Trophoblast cell (in vitro differentiated cells and primary cell): ENCODE data around the gene RHOG.
A peak's percentile ranks its signal among the peaks of the same experiment; 100 is the strongest.

Experiments
- DNase-seq, 2 donors: peaks; one replicate each; pipeline ENCODE4 v3.0.0-alpha.2; 2016
- H2AFZ ChIP-seq: 2 replicates; pipeline ENCODE4 v1.6.1; 2013; ENCODE audit warnings: low read length, moderate library complexity, mild to moderate bottlenecking; ENCODE audit not compliant: insufficient read depth, poor library complexity
- H2AK5ac ChIP-seq: 2 replicates; pipeline ENCODE4 v1.6.1; 2013; ENCODE audit warnings: mild to moderate bottlenecking, low read length
- H2BK120ac ChIP-seq: 2 replicates; pipeline ENCODE4 v1.6.1; 2013; ENCODE audit warnings: low read length, mild to moderate bottlenecking, moderate library complexity; ENCODE audit not compliant: insufficient read depth, poor library complexity
- H2BK12ac ChIP-seq: 2 replicates; pipeline ENCODE4 v1.6.1; 2013; ENCODE audit warnings: mild to moderate bottlenecking, low read length, moderate library complexity
- H2BK5ac ChIP-seq: 2 replicates; pipeline ENCODE4 v1.6.1; 2013; ENCODE audit warnings: low read length, low read depth, moderate library complexity, mild to moderate bottlenecking; ENCODE audit not compliant: poor library complexity
- H3K14ac ChIP-seq: 2 replicates; pipeline ENCODE4 v1.6.1; 2013; ENCODE audit warnings: mild to moderate bottlenecking, low read length
- H3K18ac ChIP-seq: 2 replicates; pipeline ENCODE4 v1.6.1; 2013; ENCODE audit warnings: mild to moderate bottlenecking, low read length
- H3K23ac ChIP-seq: 2 replicates; pipeline ENCODE4 v1.6.1; 2013; ENCODE audit warnings: low read length
- H3K27ac ChIP-seq: 2 replicates; pipeline ENCODE4 v1.5.1; 2013; ENCODE audit warnings: low read depth, mild to moderate bottlenecking, inconsistent platforms, low read length, moderate library complexity
- H3K27me3 ChIP-seq: 2 replicates; pipeline ENCODE4 v1.6.1; 2013; ENCODE audit warnings: inconsistent platforms, mild to moderate bottlenecking, low read length, moderate library complexity; ENCODE audit not compliant: insufficient read depth
- H3K36me3 ChIP-seq, 2 experiments: 1 replicate in 1 of 2; 2 replicates in 1 of 2; pipeline ENCODE4 v1.6.1; 2013; ENCODE audit warnings: low read length in 2 of 2, mild to moderate bottlenecking in 2 of 2, moderate library complexity in 1 of 2; ENCODE audit not compliant: insufficient read depth in 2 of 2, control insufficient read depth in 1 of 2
- H3K4ac ChIP-seq: 2 replicates; pipeline ENCODE4 v1.6.1; 2013; ENCODE audit warnings: low read depth, mild to moderate bottlenecking, low read length, moderate library complexity
- H3K4me1 ChIP-seq, 2 experiments: 1 replicate in 1 of 2; 2 replicates in 1 of 2; pipeline ENCODE4 v1.6.1; 2013; ENCODE audit warnings: low read length in 2 of 2, mild to moderate bottlenecking in 2 of 2, moderate library complexity in 1 of 2; ENCODE audit not compliant: insufficient read depth in 2 of 2, control insufficient read depth in 1 of 2
- H3K4me2 ChIP-seq: 2 replicates; pipeline ENCODE4 v1.6.1; 2013; ENCODE audit warnings: inconsistent platforms, mild to moderate bottlenecking, low read length, moderate library complexity
- H3K4me3 ChIP-seq: 2 replicates; pipeline ENCODE4 v1.5.1; 2013; ENCODE audit warnings: mild to moderate bottlenecking, low read depth, low read length, inconsistent platforms
- H3K79me1 ChIP-seq: one replicate; pipeline ENCODE4 v1.6.1; 2013; ENCODE audit warnings: low read length
- H3K79me2 ChIP-seq: 2 replicates; pipeline ENCODE4 v1.6.1; 2013; ENCODE audit warnings: low read length, mild to moderate bottlenecking; ENCODE audit not compliant: control insufficient read depth, insufficient read depth, poor library complexity
- H3K9ac ChIP-seq: 2 replicates; pipeline ENCODE4 v1.6.1; 2013; ENCODE audit warnings: mild to moderate bottlenecking, low read length
- H3K9me3 ChIP-seq: 2 replicates; pipeline ENCODE4 v1.6.1; 2013; ENCODE audit warnings: low read depth, mild to moderate bottlenecking, control low read depth, inconsistent platforms, low read length; ENCODE audit not compliant: insufficient read depth
- H4K12ac ChIP-seq: 2 replicates; pipeline ENCODE4 v1.6.1; 2013; ENCODE audit warnings: low read depth, mild to moderate bottlenecking, low read length, moderate library complexity
- H4K8ac ChIP-seq: 2 replicates; pipeline ENCODE4 v1.6.1; 2013; ENCODE audit warnings: low read depth, mild to moderate bottlenecking, low read length, moderate library complexity
- H4K91ac ChIP-seq: one replicate; pipeline ENCODE4 v1.6.1; 2013; ENCODE audit warnings: low read depth, mild to moderate bottlenecking, low read length, moderate library complexity
- WGBS: extraction: QIAGEN DNeasy Blood & Tissue Kit; methylation state at CpG from one replicate; pipeline ENCODE4 v1.1.7; 2013; ENCODE audit warnings: missing lambda C conversion rate; ENCODE audit not compliant: insufficient read length, insufficient coverage; ENCODE audit errors: extremely low coverage; 5-methylcytosine and 5-hydroxymethylcytosine counted together

Gene RHOG

DNA sequence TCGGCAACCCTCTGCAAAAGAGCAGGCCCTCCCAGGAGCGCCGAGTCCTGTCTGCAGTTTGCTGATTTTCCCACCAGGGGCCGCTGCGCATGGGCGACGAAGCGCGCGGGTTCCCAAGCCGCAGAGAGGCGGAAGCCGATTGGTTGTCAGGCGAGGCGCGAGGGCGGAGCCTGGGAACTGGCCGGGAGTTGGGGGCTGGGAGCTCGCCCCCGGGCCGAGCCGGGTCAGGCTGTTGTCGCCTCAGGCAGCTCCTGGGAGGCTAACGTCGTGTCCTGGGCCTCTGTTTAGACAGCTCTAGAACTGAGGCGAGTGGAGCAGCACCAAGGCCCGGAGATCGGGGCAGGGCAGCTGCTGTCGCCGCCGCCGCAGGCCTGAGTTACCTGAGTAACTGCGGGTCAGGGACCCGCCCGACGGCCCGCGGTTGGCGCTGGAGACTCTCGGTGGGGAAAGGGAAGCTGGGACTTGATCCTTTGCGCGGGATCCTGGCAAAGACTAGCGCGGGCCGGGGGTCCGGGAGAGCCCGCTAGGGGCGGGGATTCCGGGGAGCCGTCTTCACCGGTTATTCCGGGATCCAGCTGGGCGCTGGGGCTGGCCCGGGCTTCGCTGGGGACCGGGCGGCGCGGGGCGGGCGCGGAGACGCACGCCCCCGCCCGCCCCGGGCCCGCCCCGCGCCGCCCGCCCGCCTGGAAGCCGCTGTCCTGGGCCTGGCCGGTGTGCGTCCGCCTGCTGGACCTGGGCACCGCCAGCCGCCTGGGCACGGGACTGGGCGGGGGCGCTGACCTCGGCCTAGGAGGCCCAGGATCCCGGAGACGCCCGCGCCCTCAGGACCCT is 14.4 kb upstream of the RHOG start, which contains the start of gene STIM1:
Gene STIM1 (plus strand): TSS at position 688 of the 831 bp plus-strand sequence. CDS start 607 bp downstream, outside the sequence.
- Histone ChIP-seq H4K8ac (peak within 1 kb of the TSS; percentile 88), H2AK5ac (no peak within 1 kb of the TSS), H3K27me3 (no peaks in the 10 kb centered on the region), H4K91ac (peak within 1 kb of the TSS; percentile 84), H2AFZ (peak within 1 kb of the TSS; percentile 85), H3K4me3 (peak within 1 kb of the TSS; percentile 81), H3K36me3 (no peaks in the 10 kb centered on the region), H3K79me2 (peaks cover 8% of the 10 kb centered on the region), H2BK120ac (peak within 1 kb of the TSS; percentile 93), H2BK5ac (peak within 1 kb of the TSS; percentile 95), H3K18ac (peak within 1 kb of the TSS; percentile 78), H3K79me1 (peaks cover 8% of the 10 kb centered on the region), H3K9ac (peak within 1 kb of the TSS; percentile 77), H4K12ac (peak within 1 kb of the TSS; percentile 83), H3K4ac (peak within 1 kb of the TSS; percentile 53), H3K4me1 (peaks cover 9 to 16% of the 10 kb centered on the region in 2 experiments), H2BK12ac (peak within 1 kb of the TSS; percentile 54), H3K14ac (peak within 1 kb of the TSS; percentile 91), H3K9me3 (no peaks in the 10 kb centered on the region), H3K4me2 (peak within 1 kb of the TSS; percentile 94), H3K23ac (no peak within 1 kb of the TSS), H3K27ac (peak within 1 kb of the TSS; percentile 80)
- no CpG with 5 or more reads among the region's 87 CpGs for WGBS
- peak; percentile 95 to 99 for DNase-seq

DNA sequence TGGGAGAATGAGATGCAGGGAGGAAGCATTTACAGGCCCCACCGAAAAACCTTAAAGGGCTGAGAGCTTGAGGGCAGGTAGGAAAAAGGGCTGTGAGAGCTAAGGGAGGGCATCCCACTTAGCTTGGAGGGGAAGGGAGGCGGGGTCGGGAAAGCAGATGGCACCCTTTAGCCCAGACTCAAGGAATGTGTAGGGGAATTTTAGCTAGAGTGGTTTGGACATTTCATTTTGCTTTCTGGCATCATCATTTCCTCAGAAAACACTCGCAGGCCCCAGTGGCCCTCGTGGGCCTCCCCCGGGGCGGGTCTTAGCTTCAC is 13.9 kb upstream of the RHOG start:
- H2BK5ac ChIP-seq = no peak overlapping the region
- WGBS = no CpG with 5 or more reads among the region's 7 CpGs
- H2BK12ac ChIP-seq = no peak overlapping the region
- no peak overlapping the region for H3K9ac ChIP-seq
- H3K23ac ChIP-seq = no peak overlapping the region
- peaks cover 8% of the 10 kb centered on the region for H3K79me2 ChIP-seq
- no peak overlapping the region for H3K14ac ChIP-seq
- peak overlapping the region; percentile 50 for H2AFZ ChIP-seq
- no peak overlapping the region for H3K4ac ChIP-seq
- no peak overlapping the region for H3K27ac ChIP-seq
- H2AK5ac ChIP-seq = no peak overlapping the region
- H3K4me1 ChIP-seq = peaks cover 9 to 15% of the 10 kb centered on the region in 2 experiments
- peak overlapping the region; percentile 42 for H3K4me2 ChIP-seq
- no peak overlapping the region for H4K91ac ChIP-seq
- H4K8ac ChIP-seq = peak overlapping the region; percentile 51
- no peak overlapping the region for H2BK120ac ChIP-seq
- H3K18ac ChIP-seq = no peak overlapping the region
- H3K36me3 ChIP-seq = no peaks in the 10 kb centered on the region
- no peak overlapping the region for H3K4me3 ChIP-seq
- H4K12ac ChIP-seq = peak overlapping the region; percentile 34
- DNase-seq = no peak
- H3K9me3 ChIP-seq = no peaks in the 10 kb centered on the region
- H3K79me1 ChIP-seq = peaks cover 8% of the 10 kb centered on the region
- no peaks in the 10 kb centered on the region for H3K27me3 ChIP-seq

DNA sequence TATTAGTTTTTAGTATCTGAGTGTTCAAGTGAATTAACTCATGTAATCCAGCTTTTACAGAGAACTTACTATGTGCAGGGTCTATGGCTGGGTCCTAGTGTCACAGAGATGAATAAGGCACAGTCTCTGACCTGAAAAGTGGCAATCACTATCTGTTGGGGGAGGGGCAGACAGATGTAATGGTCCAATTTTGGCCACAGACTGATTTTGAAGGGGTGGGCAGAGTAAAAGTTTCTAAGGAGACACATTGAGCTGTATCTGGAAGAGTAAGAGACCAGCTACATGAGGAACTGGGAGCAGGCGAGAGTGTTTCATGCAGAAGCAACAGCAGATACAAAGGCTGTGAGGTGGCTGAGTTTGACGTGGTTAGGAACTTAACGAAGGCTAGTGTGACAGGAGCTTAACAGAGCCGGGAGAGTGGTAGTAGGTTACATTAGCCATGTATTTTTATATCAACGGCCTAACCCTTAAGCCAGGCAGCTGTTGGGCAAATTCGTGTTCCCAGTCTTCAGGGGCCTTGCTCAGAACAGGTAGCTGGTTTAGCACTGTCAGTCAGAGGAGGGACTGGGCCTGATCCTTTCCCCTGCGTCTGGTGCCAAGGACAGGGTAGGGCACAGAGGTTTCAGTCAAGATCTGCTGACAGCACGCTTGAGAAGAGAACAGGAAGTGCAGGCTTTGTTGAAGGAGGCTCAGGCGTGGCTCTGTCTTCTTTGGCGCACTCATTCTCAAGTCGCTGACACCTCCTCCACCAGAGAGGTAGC is 13.3 kb upstream of the RHOG start:
- H2BK12ac ChIP-seq = peak overlapping the region; percentile 56
- H4K12ac ChIP-seq = peak overlapping the region; percentile 34
- H3K9me3 ChIP-seq = no peaks in the 10 kb centered on the region
- no peak for DNase-seq
- H3K36me3 ChIP-seq = no peaks in the 10 kb centered on the region
- peak overlapping the region; percentile 51 for H4K8ac ChIP-seq
- H4K91ac ChIP-seq = peak overlapping the region; percentile 25
- no peaks in the 10 kb centered on the region for H3K27me3 ChIP-seq
- no peak overlapping the region for H2BK5ac ChIP-seq
- H3K18ac ChIP-seq = no peak overlapping the region
- no peak overlapping the region for H2AK5ac ChIP-seq
- H3K4ac ChIP-seq = no peak overlapping the region
- H3K4me1 ChIP-seq = peaks cover 4 to 11% of the 10 kb centered on the region in 2 experiments
- H3K4me3 ChIP-seq = no peak overlapping the region
- H2AFZ ChIP-seq = peak overlapping the region; percentile 50
- H3K4me2 ChIP-seq = no peak overlapping the region
- peaks cover 8% of the 10 kb centered on the region for H3K79me1 ChIP-seq
- WGBS = no CpG with 5 or more reads among the region's 11 CpGs
- peak overlapping the region; percentile 38 for H3K14ac ChIP-seq
- H3K9ac ChIP-seq = no peak overlapping the region
- no peak overlapping the region for H3K27ac ChIP-seq
- no peak overlapping the region for H2BK120ac ChIP-seq
- no peak overlapping the region for H3K23ac ChIP-seq
- H3K79me2 ChIP-seq = peaks cover 8% of the 10 kb centered on the region

DNA sequence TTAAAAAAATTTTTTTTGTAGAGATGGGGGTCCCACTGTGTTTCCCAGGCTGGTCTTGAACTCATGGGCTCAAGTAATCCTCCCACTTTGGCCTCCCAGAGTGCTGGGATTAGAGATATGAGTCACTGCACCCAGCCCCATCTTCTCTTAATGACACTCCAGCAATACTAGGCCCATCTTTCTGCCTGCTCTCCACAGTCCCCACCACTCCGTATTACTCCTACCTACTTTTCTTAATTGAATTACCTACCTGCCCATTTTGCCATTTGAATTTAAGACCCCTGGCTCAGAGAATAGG is 12.7 kb upstream of the RHOG start:
- Histone ChIP-seq H2BK12ac (no peak overlapping the region), H4K8ac (no peak overlapping the region), H3K4ac (no peak overlapping the region), H3K18ac (no peak overlapping the region), H3K14ac (no peak overlapping the region), H4K91ac (no peak overlapping the region), H4K12ac (no peak overlapping the region), H3K4me3 (no peak overlapping the region), H3K36me3 (no peaks in the 10 kb centered on the region), H3K27me3 (no peaks in the 10 kb centered on the region), H3K79me2 (peaks cover 8% of the 10 kb centered on the region), H3K79me1 (peaks cover 8% of the 10 kb centered on the region), H3K4me2 (no peak overlapping the region), H2AFZ (no peak overlapping the region), H2BK5ac (no peak overlapping the region), H3K27ac (no peak overlapping the region), H3K23ac (no peak overlapping the region), H3K9me3 (no peaks in the 10 kb centered on the region), H2AK5ac (no peak overlapping the region), H3K4me1 (peaks cover 4 to 11% of the 10 kb centered on the region in 2 experiments), H3K9ac (no peak overlapping the region), H2BK120ac (no peak overlapping the region)
- WGBS = 100% methylated on average over 1 of the region's 1 CpG
- DNase-seq = no peak
